Iris pigment epithelial cell (primary cell): Measurements from ENCODE around the gene CLNK.

Source experiments
- DNase-seq: peaks from one replicate; pipeline ENCODE4 v3.0.0-alpha.2; 2011; ENCODE audit warnings: low read depth

The CLNK gene

DNA sequence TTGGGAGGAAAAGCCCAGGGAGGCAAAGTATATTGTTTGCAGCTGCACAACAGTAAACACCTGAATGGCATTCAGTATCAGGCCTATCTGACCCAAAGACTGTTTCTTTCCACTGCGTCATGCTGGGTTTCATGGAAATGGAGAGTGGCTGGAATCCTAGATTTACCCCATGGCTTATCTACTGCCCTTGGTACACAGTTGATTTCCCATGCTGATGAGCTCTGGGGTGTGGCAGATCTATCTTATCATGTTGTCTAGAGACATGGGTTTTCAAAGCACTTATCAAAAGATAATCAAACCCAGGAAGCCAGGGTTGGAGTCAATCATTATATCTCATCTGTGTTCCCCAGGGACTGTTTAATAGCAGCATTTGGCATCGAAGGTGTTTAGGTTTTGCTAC lies 72.1 kb downstream of the CLNK start:
- no peak for DNase-seq

DNA sequence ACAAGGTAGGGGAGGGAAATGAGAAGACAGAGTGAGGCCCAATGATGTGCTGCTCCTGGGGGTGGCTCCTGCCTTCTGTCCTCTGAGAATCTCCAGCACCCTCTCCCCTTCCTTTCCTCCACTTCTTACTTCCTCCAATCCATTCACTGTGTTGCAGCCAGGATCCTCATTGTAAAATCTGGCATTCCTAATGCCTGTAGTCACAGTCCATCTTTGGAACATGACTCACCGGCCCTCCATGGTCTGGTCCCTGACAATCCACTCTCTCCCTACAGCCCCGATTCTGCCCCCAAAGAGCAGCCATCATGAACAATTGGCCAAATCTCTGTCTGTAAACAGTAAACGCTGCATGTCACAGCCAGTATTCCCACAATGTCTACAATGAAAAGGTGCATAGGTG lies 72.9 kb downstream of the CLNK start:
- DNase-seq = peak; percentile 86

DNA sequence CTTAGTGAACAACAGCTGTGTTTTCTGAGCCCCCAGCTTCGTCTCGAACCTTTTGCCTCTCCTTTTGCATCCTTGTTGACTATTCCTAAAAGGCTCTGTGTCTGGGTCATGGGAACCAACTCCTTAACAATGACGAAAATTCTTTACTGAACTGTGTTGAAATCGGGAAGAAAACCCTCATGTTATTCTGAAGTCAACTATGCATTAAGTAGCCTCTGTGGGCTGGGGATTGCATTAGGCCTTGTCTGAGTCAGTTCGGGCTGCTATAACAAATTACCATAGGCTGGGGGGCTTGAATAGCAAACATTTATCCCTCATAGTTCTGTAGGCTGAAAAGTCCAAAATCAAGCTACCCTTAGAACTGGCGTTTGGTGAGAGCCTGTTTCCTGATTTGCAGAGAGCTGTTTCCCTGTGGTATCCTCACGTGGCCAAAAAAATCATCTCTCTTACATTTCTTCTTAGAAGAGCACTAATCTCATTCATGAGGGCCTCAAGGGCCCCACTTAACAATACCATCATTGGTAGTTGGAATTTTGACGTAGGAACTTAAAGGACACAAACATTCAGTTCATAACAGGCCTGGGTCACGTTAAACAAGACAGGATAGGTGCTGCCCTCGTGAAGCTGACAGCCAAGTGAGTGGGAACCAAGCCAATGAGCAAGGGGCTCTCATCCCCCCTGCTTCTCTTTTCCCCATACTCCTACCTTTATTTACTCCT lies 75.9 kb downstream of the CLNK start:
- peak; percentile 63 for DNase-seq

DNA sequence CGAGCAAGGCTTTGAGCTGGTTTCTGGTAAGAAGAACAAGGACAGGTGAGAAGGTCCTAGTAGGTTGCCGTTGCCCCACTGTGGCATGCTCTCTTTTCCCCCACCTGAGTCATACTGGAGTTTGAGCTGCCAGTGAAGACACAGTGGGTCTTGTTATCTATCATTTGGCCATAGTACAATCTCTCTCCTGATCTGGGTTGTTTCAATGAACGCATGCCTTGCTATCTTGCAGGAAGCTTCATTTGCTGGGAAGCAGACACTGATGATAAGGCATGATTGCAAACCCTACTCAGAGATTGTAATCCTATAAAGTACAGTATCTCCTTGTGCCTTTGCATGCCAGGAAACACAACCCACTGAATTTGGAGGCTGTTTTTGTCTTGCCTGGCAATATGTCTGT lies 77.4 kb downstream of the CLNK start:
- no peak for DNase-seq

DNA sequence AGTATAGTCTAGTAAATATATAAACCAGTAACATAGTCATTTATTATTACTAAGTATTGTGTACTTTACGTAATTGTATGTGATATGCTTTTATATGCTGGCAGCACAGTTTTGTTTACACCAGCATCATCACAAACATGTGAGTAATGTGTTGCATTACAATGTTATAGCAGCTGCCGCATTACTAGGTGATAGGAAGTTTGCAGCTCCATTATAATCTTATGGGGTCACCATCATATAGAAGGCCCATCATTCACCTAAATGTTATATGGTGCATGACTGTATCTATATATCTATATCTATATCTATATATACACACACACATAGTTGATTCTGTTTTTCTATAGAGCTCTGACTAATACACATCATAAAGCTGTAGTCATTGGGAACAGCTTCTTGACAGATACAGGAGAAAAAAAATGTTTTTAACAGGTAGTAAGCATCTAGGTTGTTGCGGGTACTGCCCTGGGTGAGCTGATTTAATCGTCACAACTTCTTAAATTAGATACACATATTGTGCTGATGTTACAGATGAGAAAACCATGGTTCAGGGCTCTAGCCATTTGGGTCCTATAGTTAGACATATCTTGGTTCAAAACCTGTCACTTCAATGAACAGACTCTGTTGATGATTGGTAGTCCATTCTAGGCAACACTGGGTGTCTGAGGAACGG lies 77.9 kb downstream of the CLNK start:
- peak; percentile 49 for DNase-seq

DNA sequence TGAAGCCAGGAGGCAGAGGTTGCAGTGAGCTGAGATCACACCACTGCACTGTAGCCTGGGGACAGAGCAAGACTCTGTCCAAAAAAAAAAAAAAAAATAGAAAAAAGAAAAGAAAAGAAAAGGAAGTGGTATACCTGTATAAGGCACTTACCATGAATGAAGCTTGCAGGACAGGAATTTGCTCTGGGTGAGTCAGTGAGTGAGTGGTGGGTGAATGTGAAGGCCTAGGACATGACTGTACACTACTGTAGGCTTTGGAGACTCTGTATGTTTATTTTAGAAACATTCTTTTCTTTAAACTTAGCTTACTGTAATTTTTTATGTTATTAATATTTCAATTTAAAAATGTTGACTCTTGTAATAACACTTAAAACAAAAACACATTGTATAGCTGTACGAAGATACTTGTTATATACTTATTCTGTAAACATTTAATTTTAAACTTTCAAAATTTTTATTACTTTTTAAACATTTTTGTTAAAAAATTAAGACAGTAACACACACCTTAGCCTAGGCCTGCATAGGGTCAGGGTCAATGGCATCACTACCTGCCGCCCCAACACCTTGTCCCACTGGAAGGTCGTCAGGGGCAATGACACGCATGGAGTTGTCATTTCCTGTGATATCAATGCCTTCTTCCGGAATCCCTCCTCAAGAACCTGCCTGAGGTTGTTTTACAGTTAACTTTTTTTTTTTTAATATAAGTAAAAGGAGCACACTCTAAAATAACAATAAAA lies 78.7 kb downstream of the CLNK start:
- DNase-seq = peak; percentile 81

DNA sequence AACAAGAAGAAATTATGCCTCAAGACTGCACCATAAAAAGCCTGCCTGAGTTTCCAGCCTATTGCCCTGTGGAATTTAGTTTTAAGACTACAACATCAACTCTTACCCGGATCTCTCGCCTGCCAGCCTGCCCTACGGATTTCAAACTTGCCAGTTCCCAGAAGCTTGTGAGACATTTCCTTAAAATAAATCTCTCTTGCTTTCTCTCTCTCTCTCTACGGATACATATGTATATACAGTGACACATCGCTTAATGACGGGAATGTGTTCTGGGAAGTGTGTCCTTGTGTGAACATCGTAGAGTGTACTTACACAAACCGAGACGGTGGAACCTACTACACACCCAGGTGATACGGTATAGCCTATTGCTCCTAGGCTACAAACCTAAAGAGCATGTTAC lies 79.5 kb downstream of the CLNK start:
- DNase-seq = peak; percentile 30

DNA sequence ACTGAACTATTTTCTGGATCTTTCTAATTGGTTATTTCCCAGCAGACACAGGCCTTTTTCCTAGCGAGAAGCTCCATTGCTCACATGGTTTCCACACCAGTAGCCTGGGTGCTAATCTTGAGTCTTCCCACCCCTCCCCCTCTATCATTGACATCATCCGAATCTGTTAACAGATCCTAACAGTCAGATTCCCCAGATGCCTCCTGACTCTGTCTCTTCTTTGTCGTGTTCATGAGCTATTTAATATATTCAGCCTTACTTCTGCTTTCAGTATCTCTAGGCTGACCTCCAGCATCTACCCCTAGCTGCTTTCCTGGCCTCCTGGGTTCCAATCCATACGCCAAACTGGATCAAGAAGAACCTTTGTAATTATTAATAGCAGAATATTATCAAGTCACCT lies 85.0 kb downstream of the CLNK start:
- DNase-seq = peak; percentile 35

DNA sequence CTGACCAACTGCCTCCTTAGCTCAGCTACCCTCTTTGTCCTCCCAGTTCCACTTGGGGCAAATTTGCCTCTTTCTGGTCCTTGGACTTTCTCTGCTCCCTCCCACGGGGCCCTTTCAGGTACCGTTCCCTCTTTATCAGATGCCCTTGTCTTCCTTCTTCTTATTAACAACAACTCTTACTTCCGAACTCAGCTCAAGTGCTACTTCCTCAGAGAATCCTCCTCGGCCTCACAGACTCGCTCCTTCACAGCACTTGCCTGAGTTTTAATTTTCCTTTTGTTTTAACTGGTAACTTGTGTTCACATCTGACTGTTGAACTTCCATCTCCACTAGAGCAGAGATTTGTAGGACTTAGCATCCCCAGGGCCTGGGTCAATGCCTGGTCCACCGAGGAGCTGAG lies 85.7 kb downstream of the CLNK start:
- no peak for DNase-seq

DNA sequence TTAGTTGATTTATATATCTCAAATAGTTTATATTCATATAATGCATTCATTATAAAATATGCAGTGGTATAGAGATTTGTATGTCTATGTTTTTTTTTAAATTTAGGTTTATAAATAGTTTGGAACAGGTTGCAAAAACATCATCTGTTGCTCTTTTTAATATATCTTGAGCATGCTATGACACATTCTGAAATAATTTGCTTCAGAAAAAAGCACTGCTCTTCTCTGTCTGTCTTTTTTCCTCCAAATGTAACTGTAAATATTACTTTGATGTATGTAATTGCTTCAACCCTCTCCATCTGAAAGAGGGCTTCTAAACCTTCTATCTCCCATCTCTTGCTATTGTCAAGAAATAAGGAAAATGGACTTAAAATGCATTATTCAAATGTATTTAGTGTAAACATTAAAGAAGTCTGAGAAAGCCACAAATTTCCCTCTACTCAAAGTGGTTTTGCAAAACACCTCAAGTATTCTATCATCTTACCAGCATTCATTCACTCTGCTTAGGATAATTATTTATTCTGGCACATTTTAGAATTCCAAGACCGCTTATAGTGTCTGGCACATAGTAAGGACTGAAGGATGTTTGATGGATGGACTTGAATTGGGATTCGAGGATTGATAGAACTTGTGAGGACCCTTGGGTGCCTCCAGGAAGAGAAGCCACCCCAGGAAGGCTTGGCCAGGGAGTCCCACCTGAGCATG lies 87.8 kb downstream of the CLNK start:
- DNase-seq = no peak

DNA sequence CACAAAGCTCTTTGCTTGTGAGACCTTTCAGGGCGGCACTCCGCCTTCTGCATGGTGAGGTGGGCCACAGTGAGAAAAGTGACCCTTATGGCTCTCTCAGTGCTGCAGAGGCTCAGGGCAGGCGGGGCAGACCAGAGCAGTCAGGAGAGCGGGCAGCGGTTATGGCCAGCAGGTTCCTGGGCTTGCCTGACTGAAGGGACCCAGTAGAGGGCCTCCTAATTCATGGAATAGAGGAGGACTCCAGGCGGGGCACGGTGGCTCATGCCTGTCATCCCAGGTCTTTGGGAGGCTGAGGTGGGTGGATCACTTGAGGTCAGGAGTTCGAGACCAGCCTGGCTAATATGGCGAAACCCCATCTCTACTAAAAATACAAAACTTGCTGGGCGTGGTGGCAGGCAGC lies 91.4 kb downstream of the CLNK start:
- DNase-seq = no peak

DNA sequence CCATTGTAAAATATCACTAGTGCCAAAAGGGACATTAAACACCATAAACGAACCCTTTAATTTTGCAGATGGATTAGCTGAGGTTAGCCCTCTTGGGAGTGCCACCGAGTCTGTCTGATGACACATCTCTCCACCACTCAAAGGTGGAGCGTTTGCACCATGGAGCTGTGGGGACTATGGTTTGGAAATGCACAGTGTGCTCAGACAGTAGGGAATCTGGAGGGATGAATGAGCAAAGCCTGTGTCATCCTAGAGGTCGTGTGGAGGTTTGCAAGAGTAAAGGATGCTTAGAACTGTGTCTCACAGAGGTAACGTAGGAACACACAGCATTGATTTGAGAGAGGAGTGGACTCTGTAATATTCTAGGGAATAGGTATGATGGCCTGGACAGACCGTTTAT lies 93.7 kb downstream of the CLNK start:
- DNase-seq = peak; percentile 63

DNA sequence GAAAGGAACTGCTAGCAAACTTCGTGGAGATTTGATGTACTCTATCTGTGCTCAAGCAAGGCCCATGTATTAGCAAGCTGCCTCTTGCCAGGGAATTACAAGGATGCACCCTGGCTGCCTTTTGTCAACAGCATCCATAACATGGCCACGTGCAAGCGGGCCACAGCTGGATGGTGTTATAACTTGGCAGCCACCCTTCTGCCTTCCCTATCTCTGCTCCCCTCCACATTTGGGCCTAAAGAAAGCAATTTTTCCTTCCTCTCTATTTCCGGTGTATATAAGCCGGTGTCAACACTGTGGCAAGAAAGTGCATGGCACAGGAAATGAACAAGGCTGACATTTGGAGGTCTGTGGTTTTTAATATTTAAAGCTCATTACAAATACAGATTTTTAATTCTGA lies 94.8 kb downstream of the CLNK start:
- no peak for DNase-seq

DNA sequence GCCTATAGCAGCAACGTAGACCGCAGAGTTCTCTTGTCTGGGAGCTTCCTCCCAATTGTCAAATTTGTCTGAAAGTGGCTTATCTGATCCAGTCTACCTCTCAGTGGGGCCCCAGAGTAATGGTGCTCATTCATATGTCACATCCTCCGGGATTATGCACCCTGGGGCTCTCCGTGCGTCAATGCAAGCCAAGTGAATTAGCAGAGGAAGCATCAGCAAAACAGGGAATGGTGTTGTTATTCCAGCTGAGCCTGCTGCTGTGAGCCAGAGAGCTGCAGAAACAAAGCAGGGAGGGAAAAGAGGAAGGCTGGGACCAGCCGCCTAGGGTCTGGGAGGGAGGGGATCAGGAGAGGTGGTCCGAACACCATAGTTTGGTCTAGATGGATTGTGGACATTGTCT lies 95.2 kb downstream of the CLNK start:
- DNase-seq = peak; percentile 30

DNA sequence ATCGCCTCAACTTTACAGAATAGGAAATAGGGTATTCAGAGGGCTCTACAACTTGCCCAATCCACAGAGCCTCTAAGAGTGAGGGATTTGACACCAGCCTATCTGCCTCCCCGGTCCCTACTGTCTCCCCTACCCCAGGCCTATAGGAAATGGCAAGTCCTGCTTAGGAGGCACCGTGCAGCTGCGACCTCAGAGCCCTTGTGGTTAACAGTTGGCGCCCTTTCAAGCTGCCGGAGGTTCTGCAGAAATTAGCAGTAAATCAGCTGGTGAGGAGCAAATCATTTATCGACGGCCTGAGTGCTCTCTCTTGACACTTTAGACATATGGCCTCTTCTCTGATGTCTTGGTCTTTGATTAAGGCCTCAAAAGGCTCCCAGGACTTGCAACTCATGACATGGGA lies 96.9 kb downstream of the CLNK start:
- no peak for DNase-seq

DNA sequence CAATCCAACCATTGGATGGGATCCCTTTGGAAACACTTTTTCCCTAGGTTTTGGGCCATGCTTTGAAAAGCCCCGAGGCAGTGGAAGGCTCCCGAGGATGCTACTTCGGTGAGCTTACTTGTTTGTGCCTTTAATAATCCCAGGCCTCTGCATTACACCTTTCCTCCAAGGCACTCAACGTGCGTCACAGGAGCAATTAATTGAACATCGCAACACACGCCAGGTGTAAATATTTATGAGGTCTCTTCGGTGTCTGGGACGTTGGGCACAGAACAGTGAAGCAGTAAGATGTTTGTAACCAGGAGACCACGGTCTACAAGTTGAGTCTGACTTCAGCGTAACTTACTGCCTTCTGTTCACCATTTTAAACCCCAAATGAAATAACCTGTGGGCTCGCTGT lies 97.3 kb downstream of the CLNK start:
- DNase-seq = no peak

DNA sequence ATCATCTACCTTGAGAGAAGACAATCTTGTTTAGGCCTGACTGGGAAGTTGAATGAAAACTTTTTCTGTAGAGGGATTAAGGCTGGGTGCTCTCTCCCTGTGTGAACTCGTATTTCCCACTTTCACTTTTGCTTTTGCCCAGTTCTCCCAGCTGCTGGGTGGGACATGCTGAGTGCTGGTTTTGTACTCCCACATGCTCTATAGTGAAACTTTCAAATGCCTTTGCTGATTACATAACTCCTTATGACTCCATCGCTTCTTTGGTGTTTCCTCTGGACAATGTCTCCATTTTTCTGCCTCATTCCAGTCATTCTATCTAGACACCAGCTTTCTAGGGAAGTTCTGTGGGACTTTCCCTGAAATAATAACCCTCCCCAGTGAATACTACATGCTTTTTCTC lies 100.5 kb downstream of the CLNK start:
- peak; percentile 93 for DNase-seq

DNA sequence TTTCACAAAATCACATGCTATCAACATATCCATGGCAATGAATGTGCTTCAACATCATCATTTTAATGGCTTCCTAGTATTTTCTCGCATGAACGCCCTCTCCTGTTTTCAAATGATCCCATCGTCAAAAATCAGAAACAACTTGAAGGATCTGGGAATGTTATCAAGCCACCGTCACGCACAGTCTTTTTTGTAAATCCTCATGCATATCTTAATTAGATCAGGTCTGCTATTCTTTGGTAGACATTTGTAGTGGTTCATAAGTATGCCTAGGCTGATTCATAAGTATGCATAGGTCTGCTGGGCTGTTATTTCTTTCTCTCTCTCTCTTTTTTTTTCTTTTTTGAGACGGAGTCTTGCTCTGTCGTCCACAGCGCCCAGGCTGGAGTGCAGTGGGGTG lies 101.6 kb downstream of the CLNK start:
- no peak for DNase-seq

DNA sequence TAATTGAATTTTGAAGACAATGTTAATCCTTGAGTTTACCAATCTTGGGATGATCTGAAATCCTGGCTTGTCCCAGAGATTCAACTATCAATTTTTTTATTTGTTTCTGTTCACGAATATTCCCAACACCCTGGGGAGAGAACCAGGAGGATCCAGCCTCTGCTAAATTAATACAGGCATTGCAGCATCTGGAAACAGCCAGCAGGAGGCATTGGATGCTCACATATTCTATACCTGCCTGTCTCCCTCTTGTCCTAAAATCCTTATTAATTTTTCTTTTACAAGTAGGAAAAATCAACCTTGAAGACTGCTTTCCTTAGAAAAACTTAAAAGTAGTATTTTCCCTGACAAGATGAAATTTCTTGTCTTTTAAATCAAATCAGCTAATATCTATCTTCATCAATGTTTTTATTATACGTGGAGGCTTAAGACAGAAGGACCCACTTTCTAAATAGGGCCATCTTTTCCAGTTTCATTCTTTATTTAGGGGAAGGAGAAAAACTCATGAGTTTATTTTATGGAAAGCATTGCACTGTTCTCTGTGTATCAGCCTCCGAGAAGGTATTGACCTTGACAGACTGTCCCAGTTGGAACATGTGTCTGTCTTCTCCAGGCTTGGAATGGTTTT lies 102.4 kb downstream of the CLNK start:
- DNase-seq = peak; percentile 52

DNA sequence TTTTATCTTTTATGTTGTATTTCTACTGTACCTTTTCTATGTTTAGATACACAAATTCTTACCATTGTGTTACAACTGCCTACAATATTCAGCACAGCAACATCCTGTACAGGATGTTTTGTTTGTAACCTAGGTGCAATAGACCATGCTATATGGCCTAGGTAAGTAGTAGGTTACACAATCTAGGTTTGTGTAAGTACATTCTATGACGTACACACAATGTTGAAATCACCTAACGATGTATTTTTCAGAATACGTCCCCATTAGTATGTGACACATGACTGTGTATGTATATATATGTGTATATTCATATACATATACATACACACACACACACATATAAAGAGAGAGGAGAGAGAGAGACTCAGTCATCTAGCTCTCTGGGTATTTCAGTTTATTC lies 103.5 kb downstream of the CLNK start:
- DNase-seq = no peak

DNA sequence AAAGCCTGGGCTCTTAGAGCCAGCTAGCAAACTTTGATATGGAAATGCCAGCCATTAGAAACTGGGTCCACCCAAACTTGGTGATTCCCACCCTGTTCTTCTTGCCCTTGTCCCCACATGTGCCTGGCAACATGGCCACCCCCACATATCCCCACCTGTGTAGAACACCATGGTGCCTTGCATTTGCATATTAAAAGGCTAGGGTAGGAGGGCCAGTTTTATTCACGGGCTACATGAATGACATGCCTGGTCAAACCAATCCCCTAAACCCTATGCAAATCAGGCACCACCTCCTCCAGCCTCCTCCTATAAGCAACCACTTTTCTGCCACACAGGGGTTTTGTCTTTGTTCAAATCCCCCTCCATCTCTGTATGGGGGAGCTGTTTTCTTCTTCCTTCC lies 104.9 kb downstream of the CLNK start:
- DNase-seq = no peak
